Mesenteric fat pad (tissue), 1 donor: ENCODE data around the gene PGM5. TPM values are rescaled to one million over a fixed set of nuclear protein-coding genes. Genes with fewer than 3 reads are reported as not detected.

ENCODE experiments used
- DNase-seq: peaks from one replicate; pipeline ENCODE4 v3.0.0-alpha.2; 2020; ENCODE audit warnings: low spot score
- total RNA-seq: library from RNA; stranded (reverse); fragmentation: NEBNext Ultra II Directional; extraction: Animal tissue kit (Norgen Biotek cat#: 25700); gene quantifications from one replicate; pipeline ENCODE4 v1.2.1, GENCODE V29; 2021
- donor health status: DM: yes; HTN: yes; CAD: no.

The PGM5 gene
- total RNA-seq, 1 donor from 2014 or later, result 17.6 TPM

DNA sequence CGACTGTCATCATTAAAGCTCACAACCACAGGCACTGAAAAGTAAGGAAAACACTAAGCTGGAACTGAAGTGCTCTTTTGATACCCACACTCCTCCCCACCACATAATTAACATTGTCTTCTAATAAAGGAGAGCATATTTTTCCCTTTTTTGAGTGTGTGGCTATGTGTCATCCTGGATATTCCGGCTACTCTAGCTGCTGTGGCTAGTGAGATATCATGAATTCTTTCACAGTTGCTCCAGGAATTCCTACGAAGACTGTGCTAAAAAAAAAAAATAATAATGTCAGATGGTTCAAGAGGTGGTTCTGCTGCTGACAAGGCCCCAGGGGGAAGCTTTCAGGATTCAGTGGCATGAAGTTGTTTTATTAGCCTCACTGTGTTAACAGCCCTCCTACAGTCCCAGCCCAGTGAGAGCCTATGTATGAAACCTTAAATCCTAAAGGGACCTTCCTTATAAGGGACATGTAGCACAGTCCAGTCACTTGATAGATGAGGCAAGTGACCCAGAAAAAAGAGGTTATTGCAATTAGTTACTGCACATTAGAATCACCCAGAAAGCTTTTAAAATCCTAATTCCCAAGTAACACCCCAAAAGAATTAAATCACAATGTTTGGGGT, 137.7 kb downstream of the PGM5 start:
- no peak for DNase-seq

DNA sequence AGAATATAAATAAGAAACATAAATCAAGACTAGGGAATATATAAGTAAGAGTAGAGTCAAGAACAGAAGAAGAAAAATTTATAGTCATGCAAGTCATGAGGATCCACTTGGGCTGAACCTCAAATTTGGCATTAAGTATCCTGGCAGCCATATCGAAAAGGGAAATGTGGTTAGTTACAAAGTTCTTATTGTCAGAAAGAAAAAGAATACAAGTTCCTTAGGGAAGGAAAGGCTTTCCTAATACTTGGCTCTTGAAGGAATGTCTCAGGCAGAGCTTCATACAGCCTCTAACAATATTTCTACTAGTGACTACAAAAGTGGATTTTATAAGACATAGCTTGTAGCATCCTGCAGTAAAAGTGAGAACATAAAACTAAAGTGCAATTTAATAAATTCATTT, 138.8 kb downstream of the PGM5 start:
- DNase-seq, result no peak

DNA sequence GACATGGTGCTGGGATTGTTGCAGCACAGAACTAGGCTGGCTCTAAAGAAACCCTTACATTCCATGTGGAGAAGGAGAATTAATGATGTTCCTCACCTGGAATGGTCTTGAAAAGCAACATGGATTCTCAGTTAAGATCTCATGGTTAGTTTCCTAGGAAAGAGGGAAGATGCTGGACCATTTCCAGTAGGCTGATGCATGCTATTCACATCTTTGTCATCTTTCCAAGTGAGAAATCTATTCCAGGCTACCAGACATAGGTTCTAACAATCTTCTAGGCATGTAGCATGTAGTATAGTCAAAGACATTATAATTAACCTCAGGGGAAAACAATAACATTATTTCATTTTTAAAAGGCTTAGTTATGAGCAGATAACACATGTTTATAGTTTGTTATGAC, 139.9 kb downstream of the PGM5 start:
- DNase-seq, result no peak

DNA sequence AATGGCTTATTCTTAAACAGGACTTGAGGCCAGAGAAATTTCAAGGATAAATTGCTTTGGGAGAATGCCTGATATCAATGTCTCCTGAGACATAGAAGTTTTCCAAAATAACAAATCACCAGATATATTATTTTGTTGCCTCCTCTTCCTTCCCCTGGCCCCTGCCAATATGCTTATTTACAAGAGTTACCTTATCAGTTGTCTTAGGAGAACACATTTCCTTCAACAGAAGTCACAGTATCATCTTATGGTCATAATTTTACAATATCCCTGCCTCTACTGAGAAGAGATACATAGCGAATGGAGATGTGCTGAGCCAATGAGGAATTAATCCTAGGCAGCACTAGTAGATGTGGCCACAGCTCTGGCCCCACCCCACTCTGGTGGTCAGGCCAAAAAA, 141.2 kb downstream of the PGM5 start:
- no peak for DNase-seq

DNA sequence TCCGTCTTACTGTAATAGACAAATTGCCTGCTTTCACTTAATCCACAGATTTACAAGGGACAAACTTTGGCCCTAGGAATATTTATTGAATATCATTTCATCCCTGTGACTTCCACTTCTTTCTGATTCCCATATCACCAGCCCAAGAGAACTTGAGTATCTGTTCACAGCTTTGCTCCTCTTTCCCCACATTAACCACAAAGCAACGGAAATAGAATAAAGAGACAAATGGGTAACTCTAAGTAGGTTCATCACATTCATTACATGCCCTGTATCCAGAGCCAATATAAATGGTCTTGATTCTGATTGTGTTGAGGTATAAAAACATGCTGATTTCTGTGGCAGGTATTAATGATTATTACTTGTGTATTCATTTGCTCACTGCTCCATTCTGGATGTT, 142.4 kb downstream of the PGM5 start:
- DNase-seq, result no peak

DNA sequence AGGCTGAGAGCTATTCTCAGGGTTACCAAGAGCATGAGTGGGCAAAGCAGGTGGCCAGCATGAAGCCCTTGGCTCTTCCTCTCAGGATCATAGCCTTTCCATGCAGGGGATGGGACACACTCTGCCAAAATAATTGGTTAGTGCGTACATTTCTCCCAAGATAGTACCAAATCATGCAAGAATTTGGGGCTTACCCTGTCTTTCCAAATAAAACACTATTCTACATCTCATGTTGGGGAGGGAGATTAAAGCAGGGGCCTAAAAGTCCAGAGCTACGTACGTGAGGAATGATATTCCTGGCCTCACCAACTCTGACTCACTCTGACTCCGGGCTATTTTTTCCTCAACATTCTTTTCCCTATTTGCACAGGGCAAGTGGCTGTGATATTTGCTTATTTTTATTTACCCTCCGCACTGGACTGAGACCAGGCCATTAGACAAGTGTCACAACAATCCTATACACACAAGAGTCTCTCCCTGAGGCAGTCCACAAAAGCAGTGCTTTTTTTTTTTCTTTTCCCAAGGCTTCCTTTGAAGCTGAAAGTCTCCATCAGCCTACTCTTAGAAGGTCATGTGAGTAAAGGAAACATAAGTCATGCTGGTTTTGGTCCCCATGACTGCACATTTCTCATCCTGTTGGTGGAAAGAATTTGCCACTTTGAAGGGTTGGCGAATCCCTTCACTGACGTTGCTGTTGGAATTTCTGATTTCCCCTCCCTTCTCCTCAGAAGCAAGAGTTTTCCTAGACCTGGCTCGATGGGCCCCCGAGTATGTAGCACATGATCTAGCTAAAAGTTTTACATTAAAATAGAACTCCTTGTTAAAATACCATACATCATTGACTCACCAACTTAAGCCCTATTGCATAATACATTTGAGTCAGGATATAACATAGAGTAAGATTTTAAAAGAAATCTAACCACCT, 144.3 kb downstream of the PGM5 start:
- DNase-seq, result no peak

DNA sequence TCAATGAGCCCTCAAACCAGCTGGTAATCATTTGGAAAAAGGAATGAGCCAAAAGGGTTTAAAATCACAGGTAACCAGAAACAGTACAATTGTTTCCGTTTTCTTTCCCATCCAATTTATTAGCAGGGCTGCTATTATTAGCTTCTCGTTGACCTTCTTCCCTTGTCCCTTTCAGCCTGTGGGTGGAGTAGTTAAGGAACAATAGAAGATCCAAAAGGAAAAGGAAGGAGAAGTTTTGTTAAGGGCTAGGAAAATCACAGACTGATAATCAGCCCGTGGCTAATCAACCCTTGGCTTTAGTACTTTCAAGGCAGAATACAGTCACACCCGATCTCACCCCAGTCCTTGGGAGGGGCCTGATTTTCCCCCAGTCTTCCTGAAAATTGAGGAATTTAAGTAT, 145.9 kb downstream of the PGM5 start:
- no peak for DNase-seq

DNA sequence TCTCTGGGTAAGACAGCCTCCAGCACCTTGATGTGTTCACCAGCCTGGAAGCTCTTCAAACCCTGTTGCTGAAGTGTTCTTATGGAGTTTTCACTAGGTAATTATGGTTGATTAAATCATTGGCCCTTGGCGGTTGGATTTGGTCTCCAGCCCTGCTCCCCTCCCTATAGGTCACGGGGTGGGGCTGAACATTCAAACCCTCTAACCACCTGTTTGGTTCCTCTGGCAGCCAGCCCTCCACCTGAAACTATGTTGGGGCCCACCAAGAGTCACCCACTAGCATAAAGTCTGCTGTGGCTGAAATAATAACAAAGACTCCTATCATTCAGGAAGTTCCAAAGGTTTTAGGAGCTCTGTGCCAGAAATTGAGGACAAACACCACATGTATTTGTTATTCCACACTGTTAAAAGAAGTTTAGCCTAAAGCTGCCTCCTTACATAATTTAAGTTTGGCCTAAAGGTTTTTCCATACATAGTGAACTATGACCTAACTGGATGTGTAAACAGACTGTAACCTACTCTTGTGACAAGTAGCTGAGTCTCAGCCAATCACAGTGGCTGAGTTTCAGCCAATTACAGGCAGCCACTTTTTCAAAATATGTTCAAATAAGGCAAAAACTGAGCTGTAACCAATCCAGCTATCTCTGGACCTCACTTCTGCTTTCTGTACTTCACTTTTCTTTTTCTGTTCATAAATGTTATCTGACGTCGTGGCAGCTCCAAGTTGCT, 149.4 kb downstream of the PGM5 start:
- DNase-seq, result no peak

DNA sequence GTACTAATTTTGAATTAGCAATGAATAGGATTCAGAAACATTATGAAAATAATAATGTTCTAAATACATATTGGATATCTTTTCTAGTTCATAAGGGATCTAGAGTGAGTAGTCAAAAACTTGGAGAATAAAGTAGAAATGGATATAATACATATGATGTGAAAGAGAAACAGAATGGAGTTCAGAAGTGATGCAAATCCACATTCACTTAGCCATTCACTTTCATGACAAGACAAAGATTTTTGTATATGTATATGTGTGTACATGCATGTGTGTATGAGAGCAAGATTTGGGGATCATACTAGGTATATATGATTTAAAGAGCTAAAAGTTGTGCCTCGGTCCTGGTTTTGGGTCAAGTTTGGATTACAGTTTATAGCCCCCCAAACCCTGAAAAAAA, 150.1 kb downstream of the PGM5 start:
- DNase-seq, result no peak

DNA sequence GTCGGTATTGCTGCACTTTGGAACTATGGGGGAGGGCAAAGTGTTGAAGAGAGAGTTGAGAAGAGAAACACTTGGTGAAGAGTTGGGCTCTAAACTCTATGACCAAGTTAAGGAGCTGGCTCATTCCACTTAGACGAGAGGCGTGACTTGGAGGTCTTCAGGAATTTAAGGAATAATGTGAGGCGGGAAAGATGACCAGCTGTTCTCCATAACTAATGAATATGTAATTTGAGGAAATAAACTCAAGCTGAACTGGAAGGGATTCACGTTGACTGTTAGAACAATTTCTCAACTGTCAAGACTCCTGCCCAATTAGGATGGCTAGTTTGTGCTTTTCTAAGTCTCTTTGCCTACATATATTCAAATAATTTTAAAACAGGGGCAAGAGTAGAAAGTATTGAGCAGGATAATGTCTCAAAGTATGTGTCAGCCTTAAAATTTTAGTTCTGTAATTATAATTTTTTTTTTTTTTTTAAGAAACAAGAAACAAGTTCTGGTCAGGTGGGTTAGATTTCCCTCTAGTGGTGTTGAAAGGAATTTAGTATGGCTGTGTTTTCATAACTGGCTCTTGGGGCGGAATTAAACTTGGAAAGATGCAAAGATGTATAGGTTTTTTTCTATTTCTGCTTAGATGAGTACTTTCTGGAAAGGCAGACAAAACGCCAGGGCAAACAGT, 150.9 kb downstream of the PGM5 start:
- DNase-seq, result no peak

DNA sequence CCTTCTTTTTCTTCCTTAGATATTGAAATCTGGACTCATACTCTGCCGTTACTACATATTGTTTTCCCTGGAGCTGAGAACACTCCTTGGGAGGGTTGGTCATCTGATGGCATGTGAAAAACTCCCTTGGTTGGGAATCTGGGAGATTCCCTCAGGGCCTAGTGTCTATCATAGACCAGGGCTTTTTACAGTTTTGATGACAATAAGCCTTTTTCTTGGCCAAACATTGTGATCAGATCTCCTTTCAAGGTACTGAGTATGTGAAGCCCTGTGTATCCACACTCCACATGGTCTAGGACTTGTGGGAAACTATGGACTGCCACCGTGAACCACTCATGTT, 151.4 kb downstream of the PGM5 start:
- no peak for DNase-seq

DNA sequence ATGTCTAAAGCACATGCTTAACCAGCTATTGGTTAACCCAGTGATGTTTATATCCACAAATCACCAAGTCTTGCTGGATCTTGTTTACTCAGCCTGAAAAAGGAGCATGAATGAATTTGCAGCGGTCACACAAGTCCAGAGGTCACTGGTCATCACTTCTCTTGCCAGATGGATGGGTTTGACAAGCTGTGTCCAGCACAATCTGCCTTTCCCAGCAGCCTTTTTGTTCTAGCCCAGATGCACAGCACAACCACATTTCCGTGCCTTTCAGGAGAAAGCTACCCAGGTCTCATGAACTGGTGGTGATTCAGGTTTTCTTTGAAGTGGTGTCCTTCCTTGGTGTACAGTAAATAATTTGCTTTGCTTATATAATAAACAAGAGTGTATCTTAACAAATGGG, 152.1 kb downstream of the PGM5 start:
- DNase-seq, result no peak

DNA sequence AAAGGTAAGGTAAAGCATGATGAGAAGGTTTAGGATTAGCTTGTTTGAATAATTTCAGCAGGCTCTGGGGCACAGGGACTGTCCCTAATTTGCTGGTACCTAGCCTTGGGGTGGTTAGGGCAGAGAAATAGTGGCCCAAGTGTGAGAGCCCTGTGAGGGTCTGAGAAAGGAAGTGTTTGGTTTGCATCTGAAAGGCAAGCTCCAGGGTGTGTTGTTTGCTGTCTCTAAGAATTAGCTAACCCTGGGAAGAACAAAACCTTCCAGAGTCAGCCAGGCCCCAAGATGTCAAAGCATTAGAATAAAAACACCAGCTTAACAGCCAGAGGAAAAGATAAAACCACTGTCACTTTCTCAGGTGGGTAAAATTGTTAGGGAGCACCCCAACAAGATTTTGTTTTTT, 153.3 kb downstream of the PGM5 start:
- DNase-seq, result no peak

DNA sequence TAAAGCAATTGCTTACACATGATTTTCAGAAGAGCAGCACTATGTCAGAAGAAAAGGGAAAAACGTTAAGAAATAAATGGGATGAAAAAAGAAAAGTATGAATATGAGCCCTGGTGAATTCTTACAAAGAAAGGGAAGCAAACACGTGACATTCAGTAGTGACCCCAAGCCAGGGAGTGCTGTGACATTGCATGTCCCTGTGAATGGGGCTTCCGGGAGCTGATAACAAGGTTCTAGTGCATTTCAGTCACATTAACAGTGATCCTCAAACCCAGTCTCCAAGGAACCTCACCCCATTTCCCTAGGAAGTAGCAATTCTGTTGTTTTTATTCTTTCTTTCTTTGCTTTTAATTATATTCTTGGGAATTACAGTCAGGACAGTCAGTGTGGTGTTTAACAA, 157.0 kb downstream of the PGM5 start:
- no peak for DNase-seq

DNA sequence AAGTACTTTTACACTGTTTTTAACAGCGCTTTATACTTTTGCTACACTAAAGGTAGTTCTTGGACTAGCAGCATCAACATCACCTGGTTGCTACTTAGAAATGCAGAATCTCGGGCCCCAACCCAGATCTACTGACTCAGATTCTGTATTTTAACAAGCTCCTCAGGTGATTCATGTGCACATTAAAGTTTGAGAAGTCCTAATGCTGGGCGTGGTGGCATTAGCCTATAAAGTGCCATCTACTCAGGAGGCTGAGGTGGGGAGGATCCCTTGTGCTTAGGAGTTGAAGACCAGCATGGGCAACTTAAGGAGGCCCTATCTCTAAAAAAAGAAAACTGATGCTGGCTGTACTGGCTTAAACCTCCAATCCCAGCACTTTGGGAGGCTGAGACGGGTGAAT, 157.6 kb downstream of the PGM5 start:
- no peak for DNase-seq

DNA sequence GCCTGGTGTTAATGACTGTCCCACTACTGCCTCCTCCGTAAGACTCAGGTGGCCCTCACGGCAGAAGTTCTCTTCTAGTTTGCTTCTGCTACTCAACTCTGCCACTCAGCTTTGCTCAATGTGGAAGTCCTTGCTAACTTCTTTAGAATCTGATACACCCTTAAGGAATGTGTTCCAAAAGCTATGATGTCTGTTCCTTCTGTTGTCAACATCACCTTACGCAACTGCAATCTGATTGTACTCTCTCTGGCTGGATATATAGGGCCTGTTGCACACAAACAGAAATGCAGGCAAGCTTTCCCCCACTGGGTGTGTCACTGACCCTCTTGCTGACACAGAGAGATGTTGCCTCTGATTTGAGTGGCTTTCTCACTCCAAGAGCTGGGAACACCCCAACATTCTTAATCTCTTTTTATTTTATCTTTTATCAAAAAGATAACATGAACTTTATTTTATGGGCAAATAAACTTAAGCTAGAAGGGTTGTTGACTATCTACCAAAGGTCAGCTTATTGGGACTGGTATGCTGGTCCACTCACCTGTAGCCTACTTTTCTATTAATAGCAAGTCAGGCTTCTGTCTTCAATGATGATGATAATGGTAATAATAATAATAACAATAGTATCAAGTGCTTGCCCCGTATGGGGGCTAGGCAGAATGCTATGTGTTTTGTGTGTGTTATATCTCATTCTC, 159.1 kb downstream of the PGM5 start:
- DNase-seq, result no peak

DNA sequence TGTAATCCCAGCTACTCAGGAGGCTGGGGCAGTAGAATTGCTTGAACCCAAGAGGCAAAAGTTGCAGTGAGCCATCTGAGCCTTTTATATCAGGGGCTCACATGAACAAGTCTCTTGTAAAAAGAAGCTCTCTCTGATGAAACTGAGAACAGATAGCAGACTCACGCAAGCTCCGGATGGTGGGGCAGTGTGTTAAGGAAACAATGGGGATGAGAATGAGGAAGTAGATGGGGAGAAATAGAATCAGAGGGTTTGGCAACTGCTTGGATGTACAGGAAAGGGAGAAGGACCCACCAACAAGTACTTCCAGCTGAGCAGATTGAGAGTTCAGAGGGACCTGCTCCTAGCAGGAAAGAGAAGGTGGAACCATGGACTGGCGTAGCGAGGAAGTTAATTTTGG, 165.7 kb downstream of the PGM5 start:
- no peak for DNase-seq

DNA sequence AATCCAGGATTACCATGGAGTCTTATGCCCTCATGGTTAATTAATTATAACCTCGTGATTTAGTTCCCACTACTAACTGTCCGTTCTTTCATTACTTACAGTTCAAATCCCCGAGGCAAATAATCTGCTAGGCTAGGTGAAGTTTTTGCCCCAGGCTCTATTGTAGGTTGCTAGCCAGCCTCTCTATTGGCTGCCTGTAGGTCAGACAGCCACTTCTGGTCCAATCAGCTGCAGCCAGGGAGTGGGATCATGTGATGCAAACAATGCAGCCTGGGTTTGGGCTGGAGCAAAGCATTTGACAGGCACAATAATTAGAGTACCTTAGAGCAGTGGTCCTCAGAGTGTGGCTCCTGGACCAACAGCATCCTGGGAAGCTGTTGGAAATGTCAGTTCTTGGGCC, 166.5 kb downstream of the PGM5 start:
- DNase-seq, result no peak

DNA sequence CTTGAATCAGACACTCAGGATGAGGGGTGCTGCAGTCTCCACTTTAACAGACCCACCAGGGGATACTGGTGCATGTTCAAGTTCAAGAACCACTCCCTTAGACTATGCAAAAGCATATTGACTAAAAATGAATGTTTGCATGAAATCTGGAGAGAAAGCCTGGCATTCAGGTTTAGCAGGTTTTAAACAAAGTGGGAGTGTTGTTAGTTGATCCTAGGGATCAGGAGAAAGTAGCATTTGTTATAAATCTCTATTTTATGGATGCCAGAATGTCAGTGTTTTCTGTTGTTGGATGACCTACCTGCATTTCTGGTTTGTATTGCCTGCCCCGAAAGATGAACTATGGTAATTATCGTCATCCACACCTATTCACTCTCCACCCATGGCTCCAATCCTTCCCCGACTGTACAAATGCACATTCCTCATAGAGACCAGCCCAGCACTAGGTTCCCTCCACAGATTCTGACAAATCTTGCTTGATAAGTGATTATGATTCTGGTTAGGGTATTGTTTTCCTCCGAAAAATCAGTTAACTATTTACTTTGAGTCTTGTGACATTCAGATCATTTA, 167.0 kb downstream of the PGM5 start:
- no peak for DNase-seq

DNA sequence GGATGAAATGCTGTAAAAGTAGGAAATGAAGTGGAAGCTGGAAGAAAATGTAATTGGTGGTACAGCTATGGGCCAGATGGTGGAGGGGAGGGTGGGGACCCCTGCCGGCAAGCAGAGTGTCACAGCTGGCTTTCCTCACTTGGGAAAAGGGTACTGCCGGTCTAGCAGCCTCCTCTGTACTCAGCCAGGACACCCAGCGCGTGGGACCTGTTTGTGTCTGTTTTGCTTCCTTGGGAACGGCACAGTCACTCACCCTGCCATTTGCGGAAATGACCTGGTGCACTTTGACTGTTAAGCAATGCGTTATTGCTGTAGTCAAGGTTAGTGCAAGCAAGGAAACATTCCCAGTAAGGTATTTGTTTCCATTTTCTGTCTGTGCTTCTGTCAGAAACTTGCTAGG, 174.2 kb downstream of the PGM5 start:
- DNase-seq, result no peak

DNA sequence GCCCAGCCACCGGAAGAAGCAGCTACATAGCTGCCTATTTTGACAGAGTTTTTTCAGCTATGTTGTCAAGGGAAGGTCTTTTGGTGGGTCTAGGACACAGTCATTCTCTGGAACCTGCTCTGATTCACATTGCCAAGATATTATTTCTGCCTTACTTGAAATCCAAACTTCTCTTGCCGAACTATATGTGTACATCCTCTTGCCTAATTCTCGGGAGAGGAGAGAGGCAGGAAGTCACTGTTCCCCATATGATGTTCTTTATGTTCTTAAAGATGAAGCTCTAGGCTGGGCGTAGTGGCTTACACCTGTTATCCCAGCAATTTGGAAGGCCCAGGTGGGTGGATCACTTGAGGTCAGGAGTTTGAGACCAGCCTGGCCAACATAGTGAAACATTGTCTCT, 175.7 kb downstream of the PGM5 start:
- DNase-seq, result no peak
